Measurements from ENCODE around the gene ALG3. TPM values are rescaled to one million over a fixed set of nuclear protein-coding genes. Genes with fewer than 3 reads are reported as not detected.

ALG3 gene
- total and polyA plus RNA-seq, 11 donors: 10.9 to 68.1 (median 17.0) TPM

DNA sequence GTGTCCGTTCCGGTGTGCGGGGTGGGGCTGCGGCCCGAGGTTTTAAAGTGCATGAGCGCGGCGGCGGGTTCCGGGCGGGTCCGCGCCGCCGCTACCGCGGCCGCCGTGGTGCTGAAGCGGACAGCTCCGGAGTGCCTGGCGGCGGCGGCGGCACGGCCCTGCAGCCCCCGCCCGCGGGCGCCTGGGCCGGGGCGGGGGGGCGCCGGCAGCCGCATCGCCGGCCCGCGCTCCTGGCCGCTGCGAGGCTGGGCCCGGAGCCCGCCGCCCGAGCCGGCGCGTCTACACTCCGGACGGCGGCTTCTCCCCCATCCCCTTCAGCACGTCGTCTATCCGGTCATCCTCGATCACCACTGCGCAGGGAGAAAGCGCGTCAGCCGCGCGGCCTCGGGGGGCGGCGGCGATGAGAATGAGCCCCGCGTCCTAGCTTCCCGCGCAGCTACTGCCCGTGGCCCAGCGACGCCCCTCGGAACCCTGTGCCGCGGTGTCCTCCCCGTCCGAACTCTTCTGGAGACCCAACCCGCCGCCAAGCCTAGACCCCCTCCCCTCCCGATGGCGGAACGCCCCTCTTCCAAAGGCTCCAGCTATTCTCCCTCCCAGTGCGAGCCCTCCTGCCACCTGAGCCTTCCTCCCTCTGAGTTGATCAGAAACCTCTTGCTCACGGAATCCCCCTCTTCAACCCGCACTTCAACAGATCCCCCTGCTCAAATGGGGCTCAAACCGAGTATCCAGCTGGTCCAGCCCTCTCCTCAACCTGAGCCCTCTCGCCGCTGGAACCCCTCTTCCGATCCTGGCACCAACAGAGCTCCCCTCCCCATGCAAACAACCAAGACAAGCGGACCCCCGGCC, 11.3 kb upstream of the ALG3 start:
- H3K27ac ChIP-seq: no peak overlapping the region
- WGBS, 4 donors: 1 to 3% (median 1%) methylated on average over 30 to 91 of the region's 91 CpGs
- intact Hi-C loops (cut with DNase I): loop anchor here in 3 of 10 donors (10.0 kb wide), 2 partner anchors 215 to 365 kb away; no protein-coding TSS in a partner anchor
- ATAC-seq (peak in 3 of 4 donors; percentile 60 to 79 (median 75)), DNase-seq (peak in 3 of 5 donors; percentile 35 to 48 (median 36))
- H3K36me3 ChIP-seq: no peaks in the 10 kb centered on the region
- H3K4me1 ChIP-seq: peaks cover 8 to 35% (median 22%) of the 10 kb centered on the region in 12 donors
- H3K9me3 ChIP-seq: no peaks in the 10 kb centered on the region
- H3K27me3 ChIP-seq: peaks cover 8 to 63% (median 43%) of the 10 kb centered on the region in 9 donors
- peak overlapping the region in 9 of 12 donors; percentile 16 to 59 (median 53) for H3K4me3 ChIP-seq
- no peak for TF ChIP-seq POLR2A (IDR thresholded peaks at IDR 0.05)
- TF ChIP-seq, protein P1, sequence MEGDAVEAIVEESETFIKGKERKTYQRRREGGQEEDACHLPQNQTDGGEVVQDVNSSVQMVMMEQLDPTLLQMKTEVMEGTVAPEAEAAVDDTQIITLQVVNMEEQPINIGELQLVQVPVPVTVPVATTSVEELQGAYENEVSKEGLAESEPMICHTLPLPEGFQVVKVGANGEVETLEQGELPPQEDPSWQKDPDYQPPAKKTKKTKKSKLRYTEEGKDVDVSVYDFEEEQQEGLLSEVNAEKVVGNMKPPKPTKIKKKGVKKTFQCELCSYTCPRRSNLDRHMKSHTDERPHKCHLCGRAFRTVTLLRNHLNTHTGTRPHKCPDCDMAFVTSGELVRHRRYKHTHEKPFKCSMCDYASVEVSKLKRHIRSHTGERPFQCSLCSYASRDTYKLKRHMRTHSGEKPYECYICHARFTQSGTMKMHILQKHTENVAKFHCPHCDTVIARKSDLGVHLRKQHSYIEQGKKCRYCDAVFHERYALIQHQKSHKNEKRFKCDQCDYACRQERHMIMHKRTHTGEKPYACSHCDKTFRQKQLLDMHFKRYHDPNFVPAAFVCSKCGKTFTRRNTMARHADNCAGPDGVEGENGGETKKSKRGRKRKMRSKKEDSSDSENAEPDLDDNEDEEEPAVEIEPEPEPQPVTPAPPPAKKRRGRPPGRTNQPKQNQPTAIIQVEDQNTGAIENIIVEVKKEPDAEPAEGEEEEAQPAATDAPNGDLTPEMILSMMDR (IDR thresholded peaks at IDR 0.05): no peak

DNA sequence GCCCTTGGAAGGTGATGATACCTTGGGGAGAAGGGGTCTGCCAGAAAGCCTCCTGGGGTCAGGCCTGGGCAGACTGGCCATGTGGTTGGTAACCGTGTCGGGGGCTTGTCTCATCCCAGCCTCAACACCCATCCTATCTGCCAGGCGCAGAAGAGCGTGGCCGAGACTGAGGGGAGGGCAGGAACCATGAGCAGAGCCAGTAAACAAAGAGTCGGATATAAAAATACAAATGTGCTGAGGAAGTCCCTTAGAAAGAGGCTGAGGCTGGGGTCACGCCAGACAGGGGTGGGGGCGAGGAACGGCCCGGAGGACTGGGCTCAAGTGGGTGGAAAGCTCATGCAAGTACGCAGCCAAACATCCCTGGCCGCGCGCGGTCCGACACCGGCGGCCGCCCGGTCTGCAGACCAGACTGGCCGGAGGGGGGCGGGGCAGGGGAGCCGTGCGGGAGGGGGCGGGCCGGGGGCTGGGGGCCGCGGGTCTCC, 10.7 kb upstream of the ALG3 start:
- peak overlapping the region in 4 of 12 donors; percentile 15 to 53 (median 27) for H3K4me3 ChIP-seq
- TF ChIP-seq, protein P1 (IDR thresholded peaks at IDR 0.05): no peak
- no peak for DNase-seq

DNA sequence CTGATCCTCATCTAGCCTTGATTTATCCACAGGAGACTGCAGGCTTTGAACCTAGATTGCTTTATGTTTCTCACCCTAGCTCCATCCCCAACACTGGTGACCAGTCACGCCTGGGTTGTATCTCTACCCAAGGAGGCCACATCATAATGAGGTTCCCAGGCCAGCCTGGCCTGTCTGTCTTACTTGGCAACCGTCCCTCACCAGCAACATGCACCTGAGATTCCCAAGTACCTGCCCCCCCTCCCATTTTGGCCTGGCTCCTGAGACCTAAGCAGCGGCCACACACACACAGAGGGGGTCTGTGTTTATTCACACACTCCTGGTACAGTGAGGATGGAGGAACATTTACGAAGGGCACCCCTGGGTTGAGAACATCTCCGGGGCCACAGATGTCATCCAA, 10.2 kb upstream of the ALG3 start:
- TF ChIP-seq, protein P1 (IDR thresholded peaks at IDR 0.05): no peak
- TF ChIP-seq POLR2A (IDR thresholded peaks at IDR 0.05): no peak
- ATAC-seq (no peak), DNase-seq (no peak)
- 83 to 92% (median 89%) methylated on average over 5 of the region's 5 CpGs for WGBS, 4 donors
- H3K9me3 ChIP-seq: no peaks in the 10 kb centered on the region
- H3K36me3 ChIP-seq: no peaks in the 10 kb centered on the region
- intact Hi-C loops (cut with DNase I): loop anchor here in 2 of 10 donors (10.0 kb wide), 1 partner anchor 364 kb away; no protein-coding TSS in a partner anchor
- peaks cover 8 to 35% (median 22%) of the 10 kb centered on the region in 12 donors for H3K4me1 ChIP-seq
- no peak overlapping the region for H3K27ac ChIP-seq
- H3K27me3 ChIP-seq: peaks cover 0 to 53% (median 33%) of the 10 kb centered on the region in 9 donors
- no peak overlapping the region for H3K4me3 ChIP-seq

More for the DNA sequence above, 10.7 kb upstream of the ALG3 start:
- H3K36me3 ChIP-seq: no peaks in the 10 kb centered on the region
- peak in 1 of 4 donors; percentile 7 for ATAC-seq
- H3K9me3 ChIP-seq: no peaks in the 10 kb centered on the region
- H3K27me3 ChIP-seq: peaks cover 4 to 58% (median 38%) of the 10 kb centered on the region in 9 donors
- H3K27ac ChIP-seq: no peak overlapping the region
- H3K4me1 ChIP-seq: peaks cover 8 to 35% (median 22%) of the 10 kb centered on the region in 12 donors
- 12 to 21% (median 16%) methylated on average over 18 to 28 of the region's 28 CpGs for WGBS, 4 donors
- intact Hi-C loops (cut with DNase I): loop anchor here in 2 of 10 donors (10.0 kb wide), 1 partner anchor 365 kb away; no protein-coding TSS in a partner anchor
